Nephron progenitor cell (in vitro differentiated cells): ENCODE results near the gene IGFBP5.
A peak's percentile ranks its signal among the peaks of the same experiment; 100 is the strongest.

Source experiments
- DNase-seq: peaks from one replicate; pipeline ENCODE4 v3.0.0; 2021
- H3K27ac Mint-ChIP-seq: 2 replicates; pipeline ENCODE4 v1.8.0; 2021; ENCODE audit warnings: mild to moderate bottlenecking, moderate library complexity, mixed read lengths
- H3K27me3 Mint-ChIP-seq: 2 replicates; pipeline ENCODE4 v1.8.0; 2021; ENCODE audit warnings: mild to moderate bottlenecking, low read depth, mixed read lengths; ENCODE audit not compliant: poor library complexity
- H3K36me3 Mint-ChIP-seq: 2 replicates; pipeline ENCODE4 v1.8.0; 2021; ENCODE audit warnings: low read depth, mixed read lengths
- H3K4me1 Mint-ChIP-seq: 2 replicates; pipeline ENCODE4 v1.8.0; 2021; ENCODE audit warnings: mixed read lengths
- H3K4me3 Mint-ChIP-seq: 2 replicates; pipeline ENCODE4 v1.8.0; 2021; ENCODE audit warnings: mild to moderate bottlenecking, moderate library complexity, mixed read lengths
- H3K9me3 Mint-ChIP-seq: 2 replicates; pipeline ENCODE4 v1.8.0; 2021; ENCODE audit warnings: mild to moderate bottlenecking, moderate library complexity, mixed read lengths
- CTCF ChIP-seq: fragments of 200-600 bp; sonication (generic); IDR thresholded peaks from 2 replicates; pipeline ENCODE4 v1.5.0; 2021; ENCODE audit warnings: antibody characterized with exemption

Gene IGFBP5

DNA sequence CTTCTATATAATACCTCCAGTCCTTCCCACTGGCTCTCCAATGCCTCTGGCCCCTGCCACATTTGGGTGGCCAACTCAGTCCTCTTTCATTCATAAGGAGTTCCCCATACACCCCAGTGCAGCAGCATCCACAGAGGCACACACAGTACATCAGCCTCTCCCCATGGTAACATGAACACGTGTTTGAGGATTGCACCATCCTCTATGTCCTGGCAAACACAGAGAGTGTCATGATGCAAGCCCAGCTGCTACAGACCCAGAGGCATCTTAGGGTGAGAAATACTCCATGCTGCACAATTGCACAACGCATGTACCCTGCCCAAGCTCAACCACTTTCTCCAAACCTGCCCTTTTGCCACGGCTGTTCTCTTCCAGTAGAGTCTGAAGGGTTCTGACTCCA lies 11.5 kb downstream of the IGFBP5 start:
- H3K9me3 Mint-ChIP-seq: no peaks in the 10 kb centered on the region
- no peak overlapping the region for H3K4me3 Mint-ChIP-seq
- no peak for TF ChIP-seq CTCF
- DNase-seq: no peak
- H3K4me1 Mint-ChIP-seq: peaks cover 69% of the 10 kb centered on the region
- H3K27ac Mint-ChIP-seq: no peak overlapping the region
- peaks cover 77% of the 10 kb centered on the region for H3K36me3 Mint-ChIP-seq
- H3K27me3 Mint-ChIP-seq: peaks cover 6% of the 10 kb centered on the region

DNA sequence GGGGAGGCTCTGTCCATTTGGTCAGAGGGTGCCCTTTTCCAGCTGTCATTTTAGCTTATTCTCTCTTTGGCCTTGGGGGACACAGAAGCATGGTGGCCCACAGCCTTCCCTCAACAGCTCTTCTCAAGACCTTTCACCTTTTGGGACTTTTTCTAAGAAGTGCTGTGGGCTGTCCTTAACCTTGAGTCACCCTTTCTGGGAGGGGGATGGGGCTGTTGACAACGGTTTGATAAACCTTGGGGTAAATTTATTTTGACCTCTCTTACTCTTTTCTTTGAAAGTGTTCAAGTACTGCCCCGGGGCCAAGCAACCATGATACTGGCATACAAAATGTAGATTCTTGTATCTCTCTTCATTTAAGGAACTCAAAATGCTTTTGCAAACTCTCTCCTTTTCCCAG lies 13.7 kb downstream of the IGFBP5 start:
- Mint-ChIP-seq H3K36me3 (peaks cover 77% of the 10 kb centered on the region), H3K27ac (no peak overlapping the region), H3K4me3 (no peak overlapping the region), H3K27me3 (peaks cover 6% of the 10 kb centered on the region), H3K4me1 (peaks cover 53% of the 10 kb centered on the region), H3K9me3 (no peaks in the 10 kb centered on the region)
- DNase-seq: no peak
- TF ChIP-seq CTCF: no peak

- no peaks in the 10 kb centered on the region for H3K9me3 Mint-ChIP-seq
- peaks cover 6% of the 10 kb centered on the region for H3K27me3 Mint-ChIP-seq
- H3K4me1 Mint-ChIP-seq: peaks cover 52% of the 10 kb centered on the region
- no peak for TF ChIP-seq CTCF
- no peak overlapping the region for H3K4me3 Mint-ChIP-seq
- H3K27ac Mint-ChIP-seq: peak overlapping the region; percentile 7
- DNase-seq: no peak
- H3K36me3 Mint-ChIP-seq: peaks cover 81% of the 10 kb centered on the region
Measured at GRCh38 chr2:216680951-216681629, 14.3 kb downstream of the IGFBP5 start.

DNA sequence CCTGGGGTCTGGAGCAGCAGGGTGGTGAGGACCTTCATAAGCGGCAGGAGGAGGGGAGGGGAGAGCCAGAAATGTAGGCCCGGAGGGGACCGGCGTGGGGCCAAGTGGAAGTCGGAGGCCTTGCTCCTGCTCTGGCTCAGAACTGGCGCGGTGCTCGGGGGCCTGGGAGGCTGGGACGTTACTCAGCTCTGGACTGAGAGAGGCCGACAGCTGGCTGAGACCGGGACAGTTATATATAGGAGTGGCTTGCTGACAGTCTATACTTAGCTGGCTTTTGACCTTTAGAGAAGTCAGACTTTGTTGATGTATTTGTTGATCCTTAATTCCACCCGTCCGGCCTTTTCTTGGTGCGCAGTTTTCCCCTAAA lies 15.7 kb downstream of the IGFBP5 start:
- peaks cover 50% of the 10 kb centered on the region for H3K4me1 Mint-ChIP-seq
- peak overlapping the region; percentile 91 for H3K27ac Mint-ChIP-seq
- peaks cover 89% of the 10 kb centered on the region for H3K36me3 Mint-ChIP-seq
- peaks cover 10% of the 10 kb centered on the region for H3K27me3 Mint-ChIP-seq
- no peak for DNase-seq
- TF ChIP-seq CTCF: no peak
- H3K9me3 Mint-ChIP-seq: no peaks in the 10 kb centered on the region
- no peak overlapping the region for H3K4me3 Mint-ChIP-seq

- Mint-ChIP-seq H3K36me3 (peaks cover 89% of the 10 kb centered on the region), H3K4me1 (peaks cover 44% of the 10 kb centered on the region), H3K9me3 (no peaks in the 10 kb centered on the region), H3K4me3 (no peak overlapping the region), H3K27me3 (peaks cover 9% of the 10 kb centered on the region), H3K27ac (peak overlapping the region; percentile 91)
- TF ChIP-seq CTCF: no peak
- no peak for DNase-seq
Measured at GRCh38 chr2:216678813-216679657, 16.3 kb downstream of the IGFBP5 start.

GRCh38 chr2:216678098-216678465 lies 17.3 kb downstream of the IGFBP5 start:
- no peaks in the 10 kb centered on the region for H3K9me3 Mint-ChIP-seq
- H3K27me3 Mint-ChIP-seq: peaks cover 10% of the 10 kb centered on the region
- DNase-seq: no peak
- H3K27ac Mint-ChIP-seq: no peak overlapping the region
- peaks cover 83% of the 10 kb centered on the region for H3K36me3 Mint-ChIP-seq
- no peak overlapping the region for H3K4me3 Mint-ChIP-seq
- TF ChIP-seq CTCF: no peak
- H3K4me1 Mint-ChIP-seq: peaks cover 35% of the 10 kb centered on the region
